ENCODE measurements around the gene FPR3. TPM values are rescaled to one million over a fixed set of nuclear protein-coding genes. Genes with fewer than 3 reads are reported as not detected.

The FPR3 gene
- total RNA-seq, 1 donor from 2014 or later = not detected

DNA sequence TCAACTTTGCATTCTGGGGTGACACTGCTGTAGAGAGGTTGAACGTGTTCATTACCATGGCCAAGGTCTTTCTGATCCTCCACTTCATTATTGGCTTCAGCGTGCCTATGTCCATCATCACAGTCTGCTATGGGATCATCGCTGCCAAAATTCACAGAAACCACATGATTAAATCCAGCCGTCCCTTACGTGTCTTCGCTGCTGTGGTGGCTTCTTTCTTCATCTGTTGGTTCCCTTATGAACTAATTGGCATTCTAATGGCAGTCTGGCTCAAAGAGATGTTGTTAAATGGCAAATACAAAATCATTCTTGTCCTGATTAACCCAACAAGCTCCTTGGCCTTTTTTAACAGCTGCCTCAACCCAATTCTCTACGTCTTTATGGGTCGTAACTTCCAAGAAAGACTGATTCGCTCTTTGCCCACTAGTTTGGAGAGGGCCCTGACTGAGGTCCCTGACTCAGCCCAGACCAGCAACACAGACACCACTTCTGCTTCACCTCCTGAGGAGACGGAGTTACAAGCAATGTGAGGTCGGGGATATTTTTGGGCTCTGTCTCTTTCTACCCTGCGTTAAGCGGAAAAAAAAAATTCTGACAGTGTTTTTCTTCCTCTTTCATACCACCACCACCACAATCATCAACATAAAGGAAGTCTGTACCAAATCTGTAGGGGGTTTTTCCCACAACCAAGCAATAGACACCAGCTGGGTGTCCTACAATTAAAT is 29.5 kb downstream of the FPR3 start:
- DNase-seq (ENCODE audit: low read depth) = no peak
- TF ChIP-seq, protein P1, sequence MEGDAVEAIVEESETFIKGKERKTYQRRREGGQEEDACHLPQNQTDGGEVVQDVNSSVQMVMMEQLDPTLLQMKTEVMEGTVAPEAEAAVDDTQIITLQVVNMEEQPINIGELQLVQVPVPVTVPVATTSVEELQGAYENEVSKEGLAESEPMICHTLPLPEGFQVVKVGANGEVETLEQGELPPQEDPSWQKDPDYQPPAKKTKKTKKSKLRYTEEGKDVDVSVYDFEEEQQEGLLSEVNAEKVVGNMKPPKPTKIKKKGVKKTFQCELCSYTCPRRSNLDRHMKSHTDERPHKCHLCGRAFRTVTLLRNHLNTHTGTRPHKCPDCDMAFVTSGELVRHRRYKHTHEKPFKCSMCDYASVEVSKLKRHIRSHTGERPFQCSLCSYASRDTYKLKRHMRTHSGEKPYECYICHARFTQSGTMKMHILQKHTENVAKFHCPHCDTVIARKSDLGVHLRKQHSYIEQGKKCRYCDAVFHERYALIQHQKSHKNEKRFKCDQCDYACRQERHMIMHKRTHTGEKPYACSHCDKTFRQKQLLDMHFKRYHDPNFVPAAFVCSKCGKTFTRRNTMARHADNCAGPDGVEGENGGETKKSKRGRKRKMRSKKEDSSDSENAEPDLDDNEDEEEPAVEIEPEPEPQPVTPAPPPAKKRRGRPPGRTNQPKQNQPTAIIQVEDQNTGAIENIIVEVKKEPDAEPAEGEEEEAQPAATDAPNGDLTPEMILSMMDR (conservative IDR thresholded peaks at IDR 0.05; ENCODE audit: low read depth, low read length) = no peak
- H3K4me3 ChIP-seq (ENCODE audit: low read depth, low read length) = no peak overlapping the region

DNA sequence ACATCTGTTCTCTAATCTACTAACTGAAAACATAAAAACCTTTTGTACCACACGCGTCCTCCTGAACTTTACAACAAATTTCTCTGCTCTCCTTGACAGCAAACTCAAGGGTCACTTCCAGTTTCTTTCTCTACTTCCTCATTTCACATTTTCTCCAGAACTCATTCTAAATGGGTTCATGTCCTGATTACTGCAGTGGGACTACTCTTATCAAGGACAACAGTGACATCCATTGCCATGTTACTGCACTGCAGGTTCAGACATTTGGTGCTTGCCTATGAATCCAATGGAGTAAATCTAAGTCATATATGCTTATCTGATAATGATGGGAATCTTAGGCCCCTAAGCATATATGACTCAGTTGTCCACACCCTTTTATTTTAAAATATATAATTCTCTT is 35.3 kb downstream of the FPR3 start:
- DNase-seq (ENCODE audit: low read depth) = no peak
- TF ChIP-seq, protein P1 (conservative IDR thresholded peaks at IDR 0.05; ENCODE audit: low read depth, low read length) = no peak
- H3K4me3 ChIP-seq (ENCODE audit: low read depth, low read length) = no peak overlapping the region

GRCh38 chr19:51837145-51837544 is 42.2 kb downstream of the FPR3 start:
- H3K4me3 ChIP-seq (ENCODE audit: low read depth, low read length) = no peak overlapping the region
- no peak for DNase-seq (ENCODE audit: low read depth)
- TF ChIP-seq, protein P1 (conservative IDR thresholded peaks at IDR 0.05; ENCODE audit: low read depth, low read length) = no peak

- H3K4me3 ChIP-seq (ENCODE audit: low read depth, low read length) = no peak overlapping the region
- TF ChIP-seq, protein P1 (conservative IDR thresholded peaks at IDR 0.05; ENCODE audit: low read depth, low read length) = no peak
- no peak for DNase-seq (ENCODE audit: low read depth)
Observed at GRCh38 chr19:51861870-51862622, 67.1 kb downstream of the FPR3 start.

GRCh38 chr19:51873097-51873496 is 78.1 kb downstream of the FPR3 start:
- no peak for DNase-seq (ENCODE audit: low read depth)
- TF ChIP-seq, protein P1 (conservative IDR thresholded peaks at IDR 0.05; ENCODE audit: low read depth, low read length) = no peak
- no peak overlapping the region for H3K4me3 ChIP-seq (ENCODE audit: low read depth, low read length)

Other genes starting within 250 kb of the FPR3 start
- gene ZNF175, start 223.9 kb upstream of the FPR3 start, total RNA-seq = 1.7 and 4.2 TPM in 2 replicates
- gene SIGLEC5, start 164.8 kb upstream of the FPR3 start, total RNA-seq = not detected in 2 replicates
- not detected in 2 replicates for gene SIGLEC14, start 148.3 kb upstream of the FPR3 start, total RNA-seq
- 4.7 and 4.9 TPM in 2 replicates for gene SPACA6, start 101.8 kb upstream of the FPR3 start, total RNA-seq
- 0.35 TPM in 1 of 2 replicates, not detected in the other for gene HAS1, start 71.2 kb upstream of the FPR3 start, total RNA-seq
- 0.22 TPM in 1 of 2 replicates, not detected in the other for gene FPR1, start 43.3 kb upstream of the FPR3 start, total RNA-seq
- not detected in 2 replicates for gene FPR2, start 34.0 kb upstream of the FPR3 start, total RNA-seq
- 2.2 TPM in 2 replicates for gene ZNF577, start 92.8 kb downstream of the FPR3 start, total RNA-seq
- gene ZNF649, start 109.9 kb downstream of the FPR3 start, total RNA-seq = 5.4 and 15.6 TPM in 2 replicates
- 5.5 and 8.3 TPM in 2 replicates for gene ZNF613, start 132.3 kb downstream of the FPR3 start, total RNA-seq
- gene ZNF350, start 191.7 kb downstream of the FPR3 start, total RNA-seq = 2.7 and 4.3 TPM in 2 replicates
- 2.7 and 7.0 TPM in 2 replicates for gene ZNF615, start 213.1 kb downstream of the FPR3 start, total RNA-seq
- 2.5 and 5.3 TPM in 2 replicates for gene ZNF614, start 233.2 kb downstream of the FPR3 start, total RNA-seq